KMS-11 (cell line): ENCODE data around the gene ENOX2.

ENCODE experiments used
- H2AFZ ChIP-seq: fragments of 200-600 bp; sonication (generic); 2 replicates; pipeline ENCODE4 v1.6.1; 2016; ENCODE audit warnings: antibody characterized with exemption, mixed run types, low read depth
- H3K27ac ChIP-seq: fragments of 200-600 bp; sonication (generic); 2 replicates; pipeline ENCODE4 v1.6.1; 2016; ENCODE audit warnings: mild to moderate bottlenecking, mixed run types
- H3K27me3 ChIP-seq: fragments of 200-600 bp; sonication (generic); 2 replicates; pipeline ENCODE4 v1.6.1; 2017; ENCODE audit warnings: mild to moderate bottlenecking, low read depth, mixed run types, moderate library complexity; ENCODE audit not compliant: insufficient read depth
- H3K36me3 ChIP-seq: fragments of 200-600 bp; sonication (generic); 2 replicates; pipeline ENCODE4 v1.6.1; 2017; ENCODE audit warnings: mild to moderate bottlenecking, mixed run types; ENCODE audit not compliant: insufficient read depth
- H3K4me1 ChIP-seq: fragments of 200-600 bp; sonication (generic); 2 replicates; pipeline ENCODE4 v1.6.1; 2016; ENCODE audit warnings: mild to moderate bottlenecking, low read depth, mixed run types; ENCODE audit not compliant: poor library complexity, severe bottlenecking
- H3K4me2 ChIP-seq: fragments of 200-600 bp; sonication (generic); 2 replicates; pipeline ENCODE4 v1.7.0; 2016; ENCODE audit warnings: mild to moderate bottlenecking, mixed run types
- H3K4me3 ChIP-seq: fragments of 200-600 bp; sonication (generic); IDR thresholded peaks from 2 replicates; pipeline ENCODE4 v1.6.1; 2017; ENCODE audit warnings: low read depth, low read length, mixed read lengths; ENCODE audit not compliant: insufficient read depth
- H3K79me2 ChIP-seq: fragments of 200-600 bp; sonication (generic); 2 replicates; pipeline ENCODE4 v1.6.1; 2016; ENCODE audit warnings: low read depth, mixed run types; ENCODE audit not compliant: insufficient read depth
- H3K9ac ChIP-seq: fragments of 200-600 bp; sonication (generic); 2 replicates; pipeline ENCODE4 v1.6.1; 2016; ENCODE audit warnings: mild to moderate bottlenecking, mixed run types
- H4K20me1 ChIP-seq: fragments of 200-600 bp; sonication (generic); 2 replicates; pipeline ENCODE4 v1.6.1; 2016; ENCODE audit warnings: mild to moderate bottlenecking, mixed run types; ENCODE audit not compliant: insufficient read depth
- TF ChIP-seq, protein P1 (sequence below): fragments of 200-600 bp; sonication (generic); conservative IDR thresholded peaks from 2 replicates; pipeline ENCODE4 v1.6.1; 2017; ENCODE audit warnings: low read depth, mild to moderate bottlenecking, antibody characterized with exemption, low read length, moderate library complexity, mixed read lengths

Gene ENOX2

DNA sequence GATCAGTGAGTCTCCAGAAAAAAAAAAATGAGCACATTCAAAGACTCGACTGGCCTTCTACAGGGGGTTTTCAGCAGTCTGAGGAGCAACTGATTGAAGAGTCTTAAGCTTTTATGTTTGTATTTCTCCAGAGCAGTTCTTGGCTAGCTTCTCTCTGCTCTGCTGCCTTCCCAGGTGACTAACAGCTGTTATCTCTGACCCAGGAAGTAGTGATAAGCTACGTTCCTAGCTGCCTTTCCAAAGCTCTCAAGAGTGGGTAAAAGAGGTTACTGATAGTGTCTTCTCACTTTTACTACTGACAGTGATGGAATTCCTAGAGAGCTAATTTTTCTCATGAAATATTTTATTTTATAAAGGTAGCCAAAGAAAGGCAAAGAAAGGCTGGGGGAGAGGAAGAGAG, 66.6 kb downstream of the ENOX2 start:
- Histone ChIP-seq H3K27ac (no peak overlapping the region), H3K36me3 (no peaks in the 10 kb centered on the region), H3K4me1 (peaks cover 4% of the 10 kb centered on the region), H3K4me2 (no peak overlapping the region), H4K20me1 (no peaks in the 10 kb centered on the region), H3K9ac (no peak overlapping the region), H3K27me3 (no peaks in the 10 kb centered on the region), H2AFZ (no peak overlapping the region), H3K4me3 (no peak overlapping the region), H3K79me2 (no peaks in the 10 kb centered on the region)
- TF ChIP-seq, protein P1, sequence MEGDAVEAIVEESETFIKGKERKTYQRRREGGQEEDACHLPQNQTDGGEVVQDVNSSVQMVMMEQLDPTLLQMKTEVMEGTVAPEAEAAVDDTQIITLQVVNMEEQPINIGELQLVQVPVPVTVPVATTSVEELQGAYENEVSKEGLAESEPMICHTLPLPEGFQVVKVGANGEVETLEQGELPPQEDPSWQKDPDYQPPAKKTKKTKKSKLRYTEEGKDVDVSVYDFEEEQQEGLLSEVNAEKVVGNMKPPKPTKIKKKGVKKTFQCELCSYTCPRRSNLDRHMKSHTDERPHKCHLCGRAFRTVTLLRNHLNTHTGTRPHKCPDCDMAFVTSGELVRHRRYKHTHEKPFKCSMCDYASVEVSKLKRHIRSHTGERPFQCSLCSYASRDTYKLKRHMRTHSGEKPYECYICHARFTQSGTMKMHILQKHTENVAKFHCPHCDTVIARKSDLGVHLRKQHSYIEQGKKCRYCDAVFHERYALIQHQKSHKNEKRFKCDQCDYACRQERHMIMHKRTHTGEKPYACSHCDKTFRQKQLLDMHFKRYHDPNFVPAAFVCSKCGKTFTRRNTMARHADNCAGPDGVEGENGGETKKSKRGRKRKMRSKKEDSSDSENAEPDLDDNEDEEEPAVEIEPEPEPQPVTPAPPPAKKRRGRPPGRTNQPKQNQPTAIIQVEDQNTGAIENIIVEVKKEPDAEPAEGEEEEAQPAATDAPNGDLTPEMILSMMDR = no peak

DNA sequence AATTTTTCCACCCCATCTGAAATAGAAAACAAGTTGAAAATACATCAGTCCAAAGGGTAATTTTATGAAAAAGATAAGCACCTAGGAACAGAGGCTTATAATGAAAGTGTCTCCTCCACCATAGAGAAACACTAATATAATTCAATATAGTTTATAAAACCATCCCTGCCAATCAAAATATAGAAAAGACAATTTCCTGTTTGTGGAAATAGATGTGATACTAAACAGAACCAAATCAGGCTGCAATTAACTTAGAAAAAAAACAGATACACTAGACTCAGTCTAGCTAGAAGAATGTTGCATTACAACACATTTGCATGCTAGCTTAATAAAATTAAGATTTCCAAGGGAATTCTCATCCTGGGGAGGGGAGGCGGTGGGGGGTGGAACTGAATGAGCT, 68.2 kb downstream of the ENOX2 start:
- H3K4me2 ChIP-seq = no peak overlapping the region
- H3K4me3 ChIP-seq = no peak overlapping the region
- no peaks in the 10 kb centered on the region for H3K79me2 ChIP-seq
- no peaks in the 10 kb centered on the region for H3K4me1 ChIP-seq
- no peak overlapping the region for H2AFZ ChIP-seq
- no peaks in the 10 kb centered on the region for H4K20me1 ChIP-seq
- no peaks in the 10 kb centered on the region for H3K27me3 ChIP-seq
- H3K36me3 ChIP-seq = no peaks in the 10 kb centered on the region
- no peak overlapping the region for H3K9ac ChIP-seq
- no peak overlapping the region for H3K27ac ChIP-seq
- TF ChIP-seq, protein P1 = no peak

DNA sequence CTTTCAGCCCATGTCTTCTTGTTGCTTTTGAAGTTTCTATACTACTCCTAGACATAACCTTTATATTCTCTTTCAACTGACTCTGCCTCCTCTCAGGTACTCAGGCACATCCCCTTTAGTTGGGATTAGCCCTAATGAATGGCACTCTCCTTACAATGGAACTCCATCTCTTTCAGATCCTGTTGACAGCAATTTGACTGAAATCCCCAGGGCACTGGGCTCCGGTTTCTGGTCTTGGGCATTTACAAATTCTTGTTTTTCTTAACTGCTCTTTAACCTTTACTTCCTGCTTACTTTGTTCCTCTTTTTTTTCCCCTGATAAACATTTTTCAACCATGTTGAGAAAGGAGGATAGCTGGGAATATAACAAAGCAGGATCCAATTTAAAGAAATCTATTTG, 68.9 kb downstream of the ENOX2 start:
- Histone ChIP-seq H2AFZ (no peak overlapping the region), H3K79me2 (no peaks in the 10 kb centered on the region), H3K9ac (no peak overlapping the region), H3K4me3 (no peak overlapping the region), H4K20me1 (no peaks in the 10 kb centered on the region), H3K27me3 (no peaks in the 10 kb centered on the region), H3K36me3 (no peaks in the 10 kb centered on the region), H3K4me2 (no peak overlapping the region), H3K4me1 (no peaks in the 10 kb centered on the region), H3K27ac (no peak overlapping the region)
- TF ChIP-seq, protein P1 = no peak

DNA sequence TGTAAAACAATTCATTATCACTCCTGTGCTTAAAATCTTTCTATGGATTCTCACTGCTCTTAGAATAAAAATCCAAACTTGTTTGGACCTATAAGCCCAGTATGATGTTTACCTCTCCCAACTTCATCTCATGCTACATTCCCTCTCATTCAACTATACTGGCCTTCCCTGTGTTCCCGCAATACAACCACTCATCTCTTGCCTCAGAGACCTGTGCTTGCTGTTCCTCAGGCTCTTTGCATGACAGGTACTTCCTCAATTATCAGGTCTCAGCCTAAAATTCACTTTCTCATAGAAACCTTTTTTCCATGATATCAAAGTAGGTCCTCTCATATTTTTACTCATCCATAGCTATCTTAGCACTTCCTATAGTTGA, 71.7 kb downstream of the ENOX2 start:
- Histone ChIP-seq H3K4me2 (no peak overlapping the region), H3K27me3 (no peaks in the 10 kb centered on the region), H3K4me3 (no peak overlapping the region), H3K79me2 (no peaks in the 10 kb centered on the region), H3K36me3 (no peaks in the 10 kb centered on the region), H3K27ac (no peak overlapping the region), H3K4me1 (no peaks in the 10 kb centered on the region), H4K20me1 (no peaks in the 10 kb centered on the region), H2AFZ (no peak overlapping the region), H3K9ac (no peak overlapping the region)
- TF ChIP-seq, protein P1 = no peak
